KMS-11 (cell line): ENCODE results near the gene PTPRJ.

Experiments
- H2AFZ ChIP-seq: fragments of 200-600 bp; sonication (generic); 2 replicates; pipeline ENCODE4 v1.6.1; 2016; ENCODE audit warnings: antibody characterized with exemption, mixed run types, low read depth
- H3K27ac ChIP-seq: fragments of 200-600 bp; sonication (generic); 2 replicates; pipeline ENCODE4 v1.6.1; 2016; ENCODE audit warnings: mild to moderate bottlenecking, mixed run types
- H3K27me3 ChIP-seq: fragments of 200-600 bp; sonication (generic); 2 replicates; pipeline ENCODE4 v1.6.1; 2017; ENCODE audit warnings: mild to moderate bottlenecking, low read depth, mixed run types, moderate library complexity; ENCODE audit not compliant: insufficient read depth
- H3K36me3 ChIP-seq: fragments of 200-600 bp; sonication (generic); 2 replicates; pipeline ENCODE4 v1.6.1; 2017; ENCODE audit warnings: mild to moderate bottlenecking, mixed run types; ENCODE audit not compliant: insufficient read depth
- H3K4me1 ChIP-seq: fragments of 200-600 bp; sonication (generic); 2 replicates; pipeline ENCODE4 v1.6.1; 2016; ENCODE audit warnings: mild to moderate bottlenecking, low read depth, mixed run types; ENCODE audit not compliant: poor library complexity, severe bottlenecking
- H3K4me2 ChIP-seq: fragments of 200-600 bp; sonication (generic); 2 replicates; pipeline ENCODE4 v1.7.0; 2016; ENCODE audit warnings: mild to moderate bottlenecking, mixed run types
- H3K4me3 ChIP-seq: fragments of 200-600 bp; sonication (generic); IDR thresholded peaks from 2 replicates; pipeline ENCODE4 v1.6.1; 2017; ENCODE audit warnings: low read depth, low read length, mixed read lengths; ENCODE audit not compliant: insufficient read depth
- H3K79me2 ChIP-seq: fragments of 200-600 bp; sonication (generic); 2 replicates; pipeline ENCODE4 v1.6.1; 2016; ENCODE audit warnings: low read depth, mixed run types; ENCODE audit not compliant: insufficient read depth
- H3K9ac ChIP-seq: fragments of 200-600 bp; sonication (generic); 2 replicates; pipeline ENCODE4 v1.6.1; 2016; ENCODE audit warnings: mild to moderate bottlenecking, mixed run types
- H4K20me1 ChIP-seq: fragments of 200-600 bp; sonication (generic); 2 replicates; pipeline ENCODE4 v1.6.1; 2016; ENCODE audit warnings: mild to moderate bottlenecking, mixed run types; ENCODE audit not compliant: insufficient read depth
- CTCF ChIP-seq: fragments of 200-600 bp; sonication (generic); conservative IDR thresholded peaks from 2 replicates; pipeline ENCODE4 v1.6.1; 2017; ENCODE audit warnings: low read depth, mild to moderate bottlenecking, antibody characterized with exemption, low read length, moderate library complexity, mixed read lengths

The PTPRJ gene

DNA sequence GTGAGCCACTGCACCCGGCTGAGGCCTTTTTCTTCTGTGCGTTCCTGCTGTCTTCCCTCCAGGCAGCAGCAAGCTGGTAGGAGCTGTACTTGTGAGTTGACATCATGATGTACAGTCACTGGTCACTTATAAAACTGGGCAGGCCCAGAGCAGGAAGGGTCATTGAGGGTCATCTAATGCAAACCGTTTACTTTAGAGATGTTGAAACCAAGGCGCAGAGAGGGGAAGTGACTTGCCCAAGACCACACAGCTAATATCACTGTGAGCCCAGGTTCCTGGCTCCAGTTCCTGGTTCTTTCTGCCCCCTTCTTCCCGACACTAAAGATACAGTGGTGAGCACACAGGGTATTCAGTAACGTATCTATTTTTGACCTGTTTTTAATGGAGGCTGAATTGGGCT lies 27.3 kb downstream of the PTPRJ start:
- no peak for TF ChIP-seq CTCF
- H3K27ac ChIP-seq = no peak overlapping the region
- H3K9ac ChIP-seq = no peak overlapping the region
- no peak overlapping the region for H2AFZ ChIP-seq
- H3K4me3 ChIP-seq = no peak overlapping the region
- H3K36me3 ChIP-seq = no peaks in the 10 kb centered on the region
- no peaks in the 10 kb centered on the region for H4K20me1 ChIP-seq
- no peak overlapping the region for H3K4me2 ChIP-seq
- peaks cover 14% of the 10 kb centered on the region for H3K4me1 ChIP-seq
- no peaks in the 10 kb centered on the region for H3K79me2 ChIP-seq
- H3K27me3 ChIP-seq = no peaks in the 10 kb centered on the region

DNA sequence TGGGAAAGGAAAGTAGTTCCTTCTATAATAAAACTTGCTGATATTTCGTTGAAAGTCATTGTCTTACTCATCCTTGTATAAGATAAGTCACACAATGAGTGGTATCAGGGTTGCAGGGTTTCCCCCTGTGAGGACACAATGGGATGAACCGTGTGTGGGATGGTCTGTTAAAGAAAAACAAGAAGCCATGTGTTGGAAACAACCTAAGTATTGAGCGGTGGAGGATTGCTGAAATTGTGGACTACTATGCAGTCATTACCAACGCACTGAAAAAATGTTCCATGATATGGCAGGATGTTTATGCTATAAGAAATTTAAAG lies 28.6 kb downstream of the PTPRJ start:
- H3K27me3 ChIP-seq = no peaks in the 10 kb centered on the region
- no peaks in the 10 kb centered on the region for H3K36me3 ChIP-seq
- no peak overlapping the region for H3K9ac ChIP-seq
- no peak overlapping the region for H3K27ac ChIP-seq
- no peaks in the 10 kb centered on the region for H3K79me2 ChIP-seq
- no peaks in the 10 kb centered on the region for H4K20me1 ChIP-seq
- no peak overlapping the region for H2AFZ ChIP-seq
- no peak for TF ChIP-seq CTCF
- H3K4me3 ChIP-seq = no peak overlapping the region
- H3K4me1 ChIP-seq = peaks cover 14% of the 10 kb centered on the region
- no peak overlapping the region for H3K4me2 ChIP-seq

DNA sequence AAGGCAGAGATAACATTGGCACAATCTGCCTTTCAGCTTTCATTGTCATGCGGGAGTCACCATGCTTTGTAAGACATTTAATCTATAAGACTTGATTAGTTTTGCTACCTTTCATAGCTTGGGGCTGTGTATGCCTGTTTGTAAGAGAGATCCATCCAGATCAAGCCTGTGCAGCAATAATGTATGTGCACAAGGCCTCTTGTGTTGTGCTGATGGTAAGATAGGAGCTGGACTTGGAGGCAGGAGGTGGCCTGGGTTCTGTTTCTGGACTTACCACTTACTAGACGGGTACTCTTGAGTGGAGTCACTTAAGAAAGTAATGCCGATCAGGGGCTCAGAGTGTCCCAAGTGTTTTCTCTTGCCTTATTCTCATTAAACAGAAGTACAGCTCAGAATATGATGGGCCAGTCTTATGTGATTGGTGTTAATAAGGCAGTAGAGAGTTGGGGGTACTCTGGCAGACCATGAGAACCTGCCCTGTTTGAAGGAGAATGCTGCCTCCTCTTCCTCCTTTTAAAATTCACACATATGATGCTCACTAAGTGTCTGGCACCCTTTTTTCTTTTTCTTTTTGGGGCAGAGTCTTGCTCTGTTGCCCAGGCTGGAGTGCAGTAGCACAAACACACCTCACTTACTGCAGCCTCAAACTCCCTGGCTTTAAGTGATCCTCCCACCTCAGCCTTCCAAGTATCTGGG lies 30.9 kb downstream of the PTPRJ start:
- Histone ChIP-seq H3K4me3 (no peak overlapping the region), H2AFZ (no peak overlapping the region), H3K27me3 (no peaks in the 10 kb centered on the region), H3K36me3 (no peaks in the 10 kb centered on the region), H3K4me1 (no peaks in the 10 kb centered on the region), H4K20me1 (no peaks in the 10 kb centered on the region), H3K4me2 (no peak overlapping the region), H3K79me2 (no peaks in the 10 kb centered on the region), H3K9ac (no peak overlapping the region), H3K27ac (no peak overlapping the region)
- no peak for TF ChIP-seq CTCF

DNA sequence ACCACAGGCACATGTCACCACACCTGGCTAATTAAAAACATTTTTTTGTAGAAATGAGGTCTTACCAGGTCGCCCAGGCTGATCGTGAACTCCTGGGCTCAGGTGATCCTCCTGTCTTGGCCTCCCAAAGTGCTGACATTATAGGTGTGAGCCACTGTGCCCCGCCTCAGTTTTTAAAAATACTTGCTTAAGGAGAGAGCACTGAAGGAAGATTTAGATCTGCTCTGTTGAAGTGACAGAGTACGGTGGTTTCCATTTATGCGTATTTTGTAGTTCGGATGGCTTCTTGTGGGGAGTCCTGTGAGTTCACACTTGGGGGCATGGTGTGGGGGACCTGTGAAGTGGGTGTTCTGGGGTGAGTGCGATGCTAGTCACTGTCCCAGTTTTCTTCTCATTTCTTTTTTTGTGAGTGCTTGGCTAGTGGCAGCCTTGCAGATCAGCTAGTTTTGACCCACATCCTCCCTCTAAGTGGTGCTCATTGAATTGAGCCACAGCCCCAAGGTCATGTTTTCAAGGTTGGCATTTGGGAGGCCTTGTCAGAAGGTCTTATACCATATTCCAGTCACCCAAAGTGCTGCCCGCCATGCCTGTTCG lies 31.5 kb downstream of the PTPRJ start:
- Histone ChIP-seq H3K4me1 (peaks cover 4% of the 10 kb centered on the region), H3K4me3 (no peak overlapping the region), H3K4me2 (no peak overlapping the region), H3K27me3 (no peaks in the 10 kb centered on the region), H4K20me1 (no peaks in the 10 kb centered on the region), H3K9ac (no peak overlapping the region), H3K79me2 (no peaks in the 10 kb centered on the region), H2AFZ (no peak overlapping the region), H3K27ac (no peak overlapping the region), H3K36me3 (no peaks in the 10 kb centered on the region)
- no peak for TF ChIP-seq CTCF
